ENCODE results near the gene CS. TPM values are rescaled to one million over a fixed set of nuclear protein-coding genes. Genes with fewer than 3 reads are reported as not detected.

Gene CS
- polyA plus RNA-seq, 3 donors = 55.7 to 156 (median 86.1) TPM

GRCh38 chr12:56230432-56231183, 69.5 kb downstream of the CS start:
- H3K9me3 Mint-ChIP-seq = peaks cover 0 to 2% (median 0%) of the 10 kb centered on the region in 7 donors
- H3K4me1 ChIP-seq (ENCODE audit: control insufficient read depth in 1 of 2, insufficient read depth in 2 of 2, low read length in 2 of 2) = no peaks in the 10 kb centered on the region
- H3K27ac ChIP-seq (ENCODE audit: low read depth in 1 of 2, low read length in 2 of 2) = no peak overlapping the region
- H3K9ac ChIP-seq (ENCODE audit: insufficient read depth, low read length, poor library complexity, severe bottlenecking) = no peak overlapping the region
- no peak for TF ChIP-seq CTCF (IDR thresholded peaks at IDR 0.05)
- 97% methylated on average over 5 of the region's 8 CpGs for WGBS (ENCODE audit: insufficient coverage)
- H3K27me3 Mint-ChIP-seq (ENCODE audit: low read depth in 3 of 3) = peaks cover 0 to 2% (median 1%) of the 10 kb centered on the region in 3 donors
- H4K20me1 ChIP-seq (ENCODE audit: insufficient read depth, low read length) = no peaks in the 10 kb centered on the region
- no peak for DNase-seq
- no peak overlapping the region for H3K4me2 ChIP-seq (replicated peaks; ENCODE audit: extremely low read depth, low read length, poor library complexity, severe bottlenecking)
- H3K4me3 Mint-ChIP-seq = no peak overlapping the region
- peaks cover 5% of the 10 kb centered on the region for H3K4me1 Mint-ChIP-seq
- H3K36me3 ChIP-seq (replicated peaks in 1 of 2; ENCODE audit: control insufficient read depth in 1 of 2, insufficient read depth in 2 of 2, low read length in 2 of 2) = peaks cover 0 to 2% of the 10 kb centered on the region in 2 donors
- H2AFZ ChIP-seq (ENCODE audit: insufficient read depth, low read depth, low read length, poor library complexity, severe bottlenecking) = no peak overlapping the region
- intact Hi-C loops (cut with micrococcal nuclease) = no loop called here
- no peak overlapping the region for H3K4me3 ChIP-seq (replicated peaks in 1 of 3; ENCODE audit: low read depth in 2 of 3, low read length in 3 of 3)
- no peaks in the 10 kb centered on the region for H3K9me3 ChIP-seq (replicated peaks in 1 of 2; ENCODE audit: control insufficient read depth in 1 of 2, insufficient read depth in 1 of 2, low read length in 2 of 2)
- H3K27me3 ChIP-seq (ENCODE audit: control insufficient read depth in 2 of 2, insufficient read depth in 2 of 2, low read length in 2 of 2) = no peaks in the 10 kb centered on the region
- no peaks in the 10 kb centered on the region for H3K79me2 ChIP-seq (ENCODE audit: insufficient read depth, low read length)
- H3K36me3 Mint-ChIP-seq = peaks cover 6 to 18% of the 10 kb centered on the region in 2 donors
- peak overlapping the region in 1 of 7 donors; percentile 71 for H3K27ac Mint-ChIP-seq

GRCh38 chr12:56229916-56230431, 70.2 kb downstream of the CS start, which contains the start of gene SLC39A5:
Gene SLC39A5, plus strand, starts transcription at chr12:56230051. Its CDS starts 1,224 bp downstream, at chr12:56231275.
- H3K4me3 Mint-ChIP-seq = no peak within 1 kb of the TSS

More at GRCh38 chr12:56229916-56230431, 70.2 kb downstream of the CS start, which contains the start of gene SLC39A5:
- 80% methylated on average over 1 of the region's 4 CpGs for WGBS (ENCODE audit: insufficient coverage)
- H2AFZ ChIP-seq (ENCODE audit: insufficient read depth, low read depth, low read length, poor library complexity, severe bottlenecking) = no peak within 1 kb of the TSS
- DNase-seq = no peak
- no peaks in the 10 kb centered on the region for H3K27me3 ChIP-seq (ENCODE audit: control insufficient read depth in 2 of 2, insufficient read depth in 2 of 2, low read length in 2 of 2)
- peaks cover 0 to 2% (median 0%) of the 10 kb centered on the region in 7 donors for H3K9me3 Mint-ChIP-seq
- no peak within 1 kb of the TSS for H3K4me2 ChIP-seq (replicated peaks; ENCODE audit: extremely low read depth, low read length, poor library complexity, severe bottlenecking)
- no peak within 1 kb of the TSS for H3K27ac ChIP-seq (ENCODE audit: low read depth in 1 of 2, low read length in 2 of 2)
- H3K4me1 Mint-ChIP-seq = peaks cover 7% of the 10 kb centered on the region
- no peak within 1 kb of the TSS for H3K4me3 ChIP-seq (replicated peaks in 1 of 3; ENCODE audit: low read depth in 2 of 3, low read length in 3 of 3)
- H3K79me2 ChIP-seq (ENCODE audit: insufficient read depth, low read length) = peaks cover 2% of the 10 kb centered on the region
- H3K27me3 Mint-ChIP-seq (ENCODE audit: low read depth in 3 of 3) = peaks cover 0 to 2% (median 1%) of the 10 kb centered on the region in 3 donors
- H4K20me1 ChIP-seq (ENCODE audit: insufficient read depth, low read length) = no peaks in the 10 kb centered on the region
- H3K9ac ChIP-seq (ENCODE audit: insufficient read depth, low read length, poor library complexity, severe bottlenecking) = no peak within 1 kb of the TSS
- H3K4me1 ChIP-seq (ENCODE audit: control insufficient read depth in 1 of 2, insufficient read depth in 2 of 2, low read length in 2 of 2) = peaks cover 0 to 1% of the 10 kb centered on the region in 2 donors
- no peaks in the 10 kb centered on the region for H3K9me3 ChIP-seq (replicated peaks in 1 of 2; ENCODE audit: control insufficient read depth in 1 of 2, insufficient read depth in 1 of 2, low read length in 2 of 2)
- intact Hi-C loops (cut with micrococcal nuclease) = no loop called here
- no peak for TF ChIP-seq CTCF (IDR thresholded peaks at IDR 0.05)
- H3K36me3 ChIP-seq (replicated peaks in 1 of 2; ENCODE audit: control insufficient read depth in 1 of 2, insufficient read depth in 2 of 2, low read length in 2 of 2) = peaks cover 0 to 2% of the 10 kb centered on the region in 2 donors
- H3K27ac Mint-ChIP-seq = peak within 1 kb of the TSS in 2 of 7 donors; percentile 46 to 71
- H3K36me3 Mint-ChIP-seq = peaks cover 6 to 18% of the 10 kb centered on the region in 2 donors

All from CD14-positive monocyte (primary cell).